ENCODE data around the gene TRABD2B.

Gene TRABD2B

DNA sequence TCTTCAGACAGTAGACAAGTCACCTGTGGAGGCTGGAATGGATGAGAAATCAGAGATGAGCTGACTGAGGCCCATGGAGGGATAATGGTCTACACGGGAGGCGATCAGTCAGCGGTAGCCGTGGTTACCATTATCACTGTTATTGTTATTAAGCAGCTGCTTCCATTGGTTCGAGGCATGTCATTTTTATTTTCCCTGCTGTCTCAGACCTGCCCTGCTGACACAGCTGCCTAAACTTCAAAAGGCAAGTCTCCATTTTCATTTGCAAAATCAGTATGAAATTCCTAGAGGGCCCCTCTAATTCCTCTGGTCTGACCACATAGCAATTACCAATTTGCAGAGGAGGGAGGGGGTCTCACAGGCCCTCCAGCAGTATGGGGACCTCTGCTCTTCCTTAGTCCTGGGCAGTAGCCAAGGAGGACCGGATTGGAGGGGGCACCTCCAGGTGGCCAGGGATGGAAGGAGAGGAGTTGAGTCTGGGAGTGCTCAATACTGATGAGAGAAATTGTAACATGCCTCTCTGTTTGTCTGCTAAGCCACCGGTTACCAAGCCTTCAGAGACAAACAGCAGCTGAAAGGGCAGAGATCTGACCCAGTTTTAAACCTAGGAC, 184.2 kb downstream of the TRABD2B start:
- no peak overlapping the region for H3K4me3 ChIP-seq (ENCODE audit: low read length)
- TF ChIP-seq, protein P1, sequence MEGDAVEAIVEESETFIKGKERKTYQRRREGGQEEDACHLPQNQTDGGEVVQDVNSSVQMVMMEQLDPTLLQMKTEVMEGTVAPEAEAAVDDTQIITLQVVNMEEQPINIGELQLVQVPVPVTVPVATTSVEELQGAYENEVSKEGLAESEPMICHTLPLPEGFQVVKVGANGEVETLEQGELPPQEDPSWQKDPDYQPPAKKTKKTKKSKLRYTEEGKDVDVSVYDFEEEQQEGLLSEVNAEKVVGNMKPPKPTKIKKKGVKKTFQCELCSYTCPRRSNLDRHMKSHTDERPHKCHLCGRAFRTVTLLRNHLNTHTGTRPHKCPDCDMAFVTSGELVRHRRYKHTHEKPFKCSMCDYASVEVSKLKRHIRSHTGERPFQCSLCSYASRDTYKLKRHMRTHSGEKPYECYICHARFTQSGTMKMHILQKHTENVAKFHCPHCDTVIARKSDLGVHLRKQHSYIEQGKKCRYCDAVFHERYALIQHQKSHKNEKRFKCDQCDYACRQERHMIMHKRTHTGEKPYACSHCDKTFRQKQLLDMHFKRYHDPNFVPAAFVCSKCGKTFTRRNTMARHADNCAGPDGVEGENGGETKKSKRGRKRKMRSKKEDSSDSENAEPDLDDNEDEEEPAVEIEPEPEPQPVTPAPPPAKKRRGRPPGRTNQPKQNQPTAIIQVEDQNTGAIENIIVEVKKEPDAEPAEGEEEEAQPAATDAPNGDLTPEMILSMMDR (IDR thresholded peaks at IDR 0.05; ENCODE audit: insufficient read depth, low read depth, low read length, missing control alignments): no peak
- DNase-seq (ENCODE audit: low read depth): no peak

- DNase-seq (ENCODE audit: low read depth): no peak
- TF ChIP-seq, protein P1 (IDR thresholded peaks at IDR 0.05; ENCODE audit: insufficient read depth, low read depth, low read length, missing control alignments): no peak
- H3K4me3 ChIP-seq (ENCODE audit: low read length): no peak overlapping the region
Measured at GRCh38 chr1:47810964-47811682, 186.1 kb downstream of the TRABD2B start.

- TF ChIP-seq, protein P1 (IDR thresholded peaks at IDR 0.05; ENCODE audit: insufficient read depth, low read depth, low read length, missing control alignments): no peak
- DNase-seq (ENCODE audit: low read depth): peak; percentile 21
- H3K4me3 ChIP-seq (ENCODE audit: low read length): no peak overlapping the region
Measured at GRCh38 chr1:47809301-47810084, 187.7 kb downstream of the TRABD2B start.

DNA sequence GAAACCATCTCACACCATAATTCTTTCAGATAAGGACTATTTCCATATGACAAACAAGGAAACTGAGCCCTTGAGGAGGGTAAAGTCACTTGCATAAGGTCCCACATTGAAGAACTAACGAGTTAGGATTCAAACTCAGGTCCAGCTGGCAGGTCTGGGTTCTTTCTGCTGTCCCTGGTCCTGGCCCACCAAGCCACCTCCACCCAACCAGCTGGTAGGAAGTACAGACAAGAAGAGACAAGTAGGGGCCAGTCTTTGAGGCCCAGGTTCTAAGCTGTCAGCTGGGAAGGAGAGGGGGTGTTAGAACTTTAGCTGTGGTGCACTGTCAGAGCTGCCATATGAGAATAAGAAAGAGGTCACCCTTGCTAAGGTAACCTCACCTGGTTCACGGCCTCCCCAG, 188.6 kb downstream of the TRABD2B start:
- peak; percentile 59 for DNase-seq (ENCODE audit: low read depth)
- TF ChIP-seq, protein P1 (IDR thresholded peaks at IDR 0.05; ENCODE audit: insufficient read depth, low read depth, low read length, missing control alignments): no peak
- no peak overlapping the region for H3K4me3 ChIP-seq (ENCODE audit: low read length)

DNA sequence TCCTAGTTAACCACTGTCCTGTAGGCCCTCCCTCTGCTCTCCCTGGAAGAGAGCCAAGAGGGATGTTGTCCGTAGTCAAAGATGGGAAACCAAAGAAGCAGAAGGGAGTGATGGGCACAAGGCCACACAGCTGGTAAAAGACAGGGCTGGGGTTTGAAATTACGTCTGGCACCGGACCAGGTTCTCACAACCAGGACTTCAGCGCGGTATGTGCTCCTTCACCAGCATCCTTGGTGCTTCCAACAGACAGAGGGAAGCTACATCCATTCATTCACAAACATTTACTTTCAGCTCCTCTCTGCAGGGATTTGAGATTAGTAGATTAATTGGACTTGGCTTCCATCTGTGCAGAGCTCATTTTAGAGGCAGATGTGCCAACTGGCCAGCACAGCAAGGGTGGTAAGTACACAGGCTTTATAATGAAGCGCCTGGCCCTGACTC, 191.2 kb downstream of the TRABD2B start:
- H3K4me3 ChIP-seq (ENCODE audit: low read length): no peak overlapping the region
- no peak for DNase-seq (ENCODE audit: low read depth)
- TF ChIP-seq, protein P1 (IDR thresholded peaks at IDR 0.05; ENCODE audit: insufficient read depth, low read depth, low read length, missing control alignments): no peak

DNA sequence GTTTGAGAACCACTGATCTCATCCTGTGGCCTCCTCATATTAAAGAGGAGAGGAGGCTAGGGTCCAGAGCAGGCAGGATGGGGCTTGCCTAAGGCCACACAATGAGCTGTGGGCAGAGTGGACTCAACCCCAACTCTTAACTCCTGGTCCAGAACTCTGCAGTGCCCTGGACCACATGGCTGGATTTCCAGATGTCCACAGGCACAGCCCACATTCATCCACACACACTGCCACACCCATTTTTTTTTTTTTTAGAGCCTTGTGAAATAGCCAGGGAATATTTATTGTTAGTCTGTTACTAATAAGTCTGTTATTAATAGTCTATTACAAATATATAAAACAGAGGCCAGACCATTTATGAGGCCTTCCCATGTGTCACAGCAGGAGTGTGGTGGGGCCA, 192.2 kb downstream of the TRABD2B start:
- no peak overlapping the region for H3K4me3 ChIP-seq (ENCODE audit: low read length)
- DNase-seq (ENCODE audit: low read depth): no peak
- TF ChIP-seq, protein P1 (IDR thresholded peaks at IDR 0.05; ENCODE audit: insufficient read depth, low read depth, low read length, missing control alignments): no peak
